Left kidney (tissue), 2 donors: ENCODE measurements around the gene DDOST. TPM values are rescaled to one million over a fixed set of nuclear protein-coding genes. Genes with fewer than 3 reads are reported as not detected.
"Not testable (repeated sequence)": the region's sequence is repeated elsewhere in the genome, so short reads cannot be mapped to it uniquely, and the experiment has no call there.

Experiments
- DNase-seq: peaks from one replicate; pipeline ENCODE4 v3.0.0-alpha.2; 2013
- polyA plus RNA-seq: library from polyadenylated mRNA; unstranded; fragments of 120-200 nt; gene quantifications from one replicate; pipeline ENCODE4 v1.2.1, GENCODE V29; 2013; ENCODE audit not compliant: insufficient read length

Gene DDOST
- polyA plus RNA-seq, 1 donor = 221 TPM

DNA sequence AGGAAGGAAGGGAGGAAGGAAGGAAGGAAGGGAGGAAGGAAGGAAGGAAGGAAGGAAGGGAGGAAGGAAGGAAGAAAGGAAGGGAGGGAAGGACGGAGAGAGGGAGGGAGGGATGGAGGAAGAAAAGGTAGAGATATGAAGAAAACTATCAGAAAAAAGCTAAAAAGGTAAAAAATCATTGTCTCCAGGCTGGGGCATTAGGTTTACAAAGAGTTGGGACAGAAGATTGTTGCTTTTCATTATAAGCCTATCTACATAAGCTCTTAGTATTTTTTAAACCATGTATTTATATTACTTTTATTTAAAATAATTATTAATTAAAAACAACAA lies 35.1 kb downstream of the DDOST start:
- DNase-seq = no peak

- no peak for DNase-seq
Observed at GRCh38 chr1:20625176-20626097, 35.7 kb downstream of the DDOST start.

GRCh38 chr1:20624709-20625108 lies 36.5 kb downstream of the DDOST start:
- no peak for DNase-seq

DNA sequence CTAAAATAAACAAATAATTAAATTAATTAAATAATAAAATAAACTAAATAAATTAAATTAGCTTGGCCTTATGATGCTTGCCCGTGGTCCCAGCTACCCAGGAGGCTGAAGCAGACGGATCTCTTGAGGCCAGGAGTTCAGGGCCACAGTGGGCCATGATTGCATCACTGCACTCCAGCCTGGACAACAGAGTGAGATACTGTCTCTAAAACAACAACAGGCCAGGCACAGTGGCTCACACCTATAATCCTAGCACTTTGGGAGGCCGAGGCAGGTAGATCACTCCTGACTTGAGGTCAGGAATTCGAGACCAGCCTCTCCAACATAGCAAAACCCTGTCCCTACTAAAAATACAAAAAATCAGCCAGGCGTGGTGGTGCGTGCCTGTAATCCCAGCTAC lies 40.2 kb downstream of the DDOST start:
- DNase-seq = no peak

DNA sequence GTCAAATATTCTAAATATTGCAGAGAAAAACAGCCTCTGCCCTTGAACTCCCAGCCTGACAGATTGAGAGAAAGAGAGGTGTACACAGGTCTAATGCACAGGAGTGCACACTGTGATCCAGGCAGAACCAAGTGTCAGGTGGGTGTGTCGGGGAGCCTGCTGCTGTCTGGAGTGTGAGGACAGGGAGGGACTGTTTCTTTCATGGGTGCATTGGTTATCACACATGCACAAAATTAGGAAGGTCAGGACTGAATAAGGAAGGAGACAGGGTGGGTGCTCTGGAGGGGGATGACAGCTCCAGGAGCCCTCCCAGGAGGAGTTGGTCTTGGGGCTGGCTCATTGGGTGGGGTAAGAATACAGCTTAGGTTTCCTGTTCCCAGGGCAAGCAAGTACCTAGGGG lies 41.2 kb downstream of the DDOST start:
- no peak for DNase-seq

DNA sequence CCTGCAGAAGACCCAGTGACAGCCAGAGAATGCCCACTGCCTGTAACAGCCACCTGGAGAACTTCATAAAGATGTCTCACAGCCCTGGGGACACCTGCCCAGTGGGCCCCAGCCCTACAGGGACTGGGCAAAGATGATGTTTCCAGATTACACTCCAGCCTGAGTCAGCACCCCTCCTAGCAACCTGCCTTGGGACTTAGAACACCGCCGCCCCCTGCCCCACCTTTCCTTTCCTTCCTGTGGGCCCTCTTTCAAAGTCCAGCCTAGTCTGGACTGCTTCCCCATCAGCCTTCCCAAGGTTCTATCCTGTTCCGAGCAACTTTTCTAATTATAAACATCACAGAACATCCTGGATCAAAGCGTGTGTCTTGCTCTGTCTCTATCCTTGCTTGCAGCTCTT lies 42.6 kb downstream of the DDOST start:
- no peak for DNase-seq

DNA sequence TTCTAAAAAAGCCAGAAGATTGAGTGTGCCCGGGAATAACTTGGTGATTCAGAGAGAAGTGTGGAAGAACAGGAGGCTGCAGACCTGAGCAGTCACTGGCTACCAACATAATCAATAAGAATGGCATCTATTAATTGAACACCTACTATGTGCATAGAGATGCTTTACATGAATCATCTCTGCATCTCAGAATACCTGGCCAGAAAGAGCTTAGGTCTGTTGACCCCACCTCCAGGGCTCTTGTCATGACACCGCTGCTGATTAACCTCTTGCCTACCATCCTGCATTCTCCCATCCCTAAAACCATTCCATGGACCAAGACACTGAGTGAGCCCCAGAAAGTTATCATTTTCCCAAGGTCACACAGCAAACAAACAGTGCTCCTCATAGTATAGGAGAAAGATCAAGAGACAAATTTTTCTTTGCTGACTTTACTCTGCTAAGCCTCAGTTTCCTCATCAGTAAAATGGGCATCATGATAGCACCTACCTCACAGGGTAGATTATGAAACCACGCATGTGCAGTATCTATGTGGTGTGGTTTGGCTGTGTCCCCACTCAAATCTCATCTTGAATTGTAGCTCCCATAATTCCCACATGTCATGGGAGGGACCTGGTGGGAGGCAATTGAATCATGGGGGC lies 44.2 kb downstream of the DDOST start:
- DNase-seq = no peak

- no peak for DNase-seq
Observed at GRCh38 chr1:20615946-20616846, 45.0 kb downstream of the DDOST start.

- no peak for DNase-seq
Observed at GRCh38 chr1:20614131-20614579, 47.0 kb downstream of the DDOST start.

- DNase-seq = no peak
Observed at GRCh38 chr1:20612221-20612746, 48.9 kb downstream of the DDOST start.

- DNase-seq = no peak
Observed at GRCh38 chr1:20611652-20612051, 49.5 kb downstream of the DDOST start.

DNA sequence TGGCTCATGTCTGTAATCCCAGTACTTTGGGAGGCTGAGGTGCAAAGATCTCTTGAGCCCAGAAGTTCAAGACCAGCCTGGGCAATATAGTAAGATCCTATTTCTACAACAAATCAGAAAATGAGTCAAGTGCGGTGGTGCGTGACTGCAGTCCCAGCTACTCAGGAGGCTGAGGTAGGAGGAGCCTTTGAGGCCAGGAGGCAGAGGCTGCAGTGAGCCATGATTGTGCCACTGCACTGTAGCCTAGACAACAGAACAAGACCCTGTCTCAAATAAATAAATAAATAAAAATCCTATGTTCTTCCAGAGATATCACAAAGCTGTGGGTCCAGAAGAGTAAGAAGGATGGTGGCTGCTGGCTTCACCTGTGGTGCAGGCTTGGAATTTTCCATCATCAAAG lies 50.2 kb downstream of the DDOST start:
- DNase-seq = no peak

- no peak for DNase-seq
Observed at GRCh38 chr1:20609541-20609940, 51.6 kb downstream of the DDOST start.

GRCh38 chr1:20606801-20607570 lies 54.2 kb downstream of the DDOST start:
- not testable (repeated sequence) for DNase-seq

DNA sequence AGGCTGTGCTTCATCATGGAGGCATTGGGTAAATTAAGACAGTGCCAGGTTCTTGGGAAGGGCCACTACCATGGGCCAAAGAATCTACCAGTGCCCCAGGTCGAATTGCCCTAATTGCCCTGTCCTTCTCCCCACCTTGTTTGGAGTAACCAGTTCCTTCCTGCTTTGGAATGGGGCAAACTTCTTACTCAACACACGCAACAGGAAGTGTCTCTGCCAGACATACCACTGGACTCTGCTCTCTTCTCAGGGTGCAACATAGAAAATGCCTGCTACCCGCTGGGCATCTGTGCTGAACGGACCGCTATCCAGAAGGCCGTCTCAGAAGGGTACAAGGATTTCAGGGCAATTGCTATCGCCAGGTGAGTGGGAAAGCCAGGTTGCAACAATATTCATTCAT lies 56.5 kb downstream of the DDOST start:
- DNase-seq = no peak

DNA sequence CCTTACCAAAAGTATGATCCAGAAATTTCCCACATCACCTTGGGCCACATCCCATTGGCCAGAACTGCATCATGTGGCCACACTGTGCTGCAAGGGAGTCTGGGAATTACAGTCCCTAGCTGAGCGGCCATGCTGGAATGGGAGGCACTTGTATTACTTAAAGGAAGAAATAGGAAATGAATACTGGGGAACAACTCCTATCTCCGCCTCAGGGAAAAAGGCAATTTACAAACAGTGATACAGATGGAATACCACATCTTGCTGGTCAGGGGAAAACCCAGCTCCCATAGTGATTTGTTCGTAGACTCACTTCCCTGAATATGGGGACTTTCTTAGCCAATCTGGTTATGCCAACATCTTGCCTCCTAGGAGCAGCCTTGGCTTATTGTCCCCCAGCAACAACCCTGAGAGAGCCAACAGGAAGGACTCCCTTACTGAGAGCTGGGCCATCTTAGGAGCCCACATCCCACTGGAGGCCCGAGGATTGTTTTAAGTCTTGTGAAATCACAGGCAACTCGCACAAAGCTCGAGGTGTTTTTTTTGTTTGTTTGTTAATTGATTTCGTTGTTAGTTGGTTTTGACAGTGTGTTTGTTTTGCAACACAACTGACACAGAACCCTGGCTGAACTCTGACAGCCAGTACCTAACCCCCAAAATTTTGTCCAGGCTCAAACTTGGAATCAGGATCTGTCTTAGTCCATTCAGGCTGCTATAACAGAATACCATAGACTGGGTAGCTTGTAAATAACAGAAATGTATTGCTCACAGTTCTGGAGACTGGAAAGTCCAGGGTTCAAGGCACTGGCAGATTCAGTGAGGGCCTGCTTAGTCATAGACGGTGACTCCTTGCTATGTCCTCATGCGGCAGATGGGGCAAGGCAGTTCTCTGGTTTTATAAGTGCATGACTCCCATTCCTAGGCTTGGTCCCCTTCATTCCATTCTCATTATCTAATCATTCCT lies 57.4 kb downstream of the DDOST start:
- no peak for DNase-seq

DNA sequence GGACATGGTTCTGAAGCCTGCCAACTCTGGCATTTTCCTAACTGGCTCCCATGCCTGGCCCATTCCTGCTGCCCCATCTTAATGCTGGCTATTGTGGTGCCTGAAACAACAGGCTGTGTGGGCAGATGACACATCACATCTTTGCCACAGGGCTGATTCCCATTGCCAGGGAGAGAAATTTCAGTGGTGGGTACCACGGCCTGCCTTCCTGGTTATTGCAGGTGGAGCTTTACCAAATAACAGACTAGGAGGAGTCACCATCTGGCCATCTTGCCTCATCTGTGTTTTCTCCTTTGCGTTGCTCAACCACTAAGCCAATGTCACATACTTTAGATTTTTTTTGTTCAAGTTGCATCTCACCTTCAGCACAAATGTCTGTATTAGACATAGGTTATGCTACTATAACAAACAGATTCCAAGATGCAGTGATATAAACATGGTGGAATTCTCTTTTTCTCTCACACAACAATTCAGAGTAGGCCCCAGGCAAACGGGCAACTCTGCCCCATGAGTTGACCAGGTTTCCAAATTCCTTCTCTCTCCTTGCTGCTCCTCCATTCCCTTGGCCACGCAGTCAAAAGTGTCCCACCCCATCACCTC lies 58.2 kb downstream of the DDOST start:
- no peak for DNase-seq
